Right atrium auricular region (tissue), 2 donors: Measurements from ENCODE around the gene TBC1D19. TPM values are rescaled to one million over a fixed set of nuclear protein-coding genes. Genes with fewer than 3 reads are reported as not detected.

Experiments
- DNase-seq: peaks from one replicate; pipeline ENCODE4 v3.0.0-alpha.2; 2019; ENCODE audit warnings: low spot score
- H3K27ac ChIP-seq, 2 donors: fragments of 200-600 bp; sonication (generic); 1 replicate in 1 of 2; 2 replicates in 1 of 2; pipeline ENCODE4 v1.5.1; 2016 to 2019
- H3K27me3 ChIP-seq, 2 donors: fragments of 200-600 bp; sonication (generic); one replicate each; pipeline versions ENCODE4 v1.5.1 to v1.6.0; 2017 to 2019
- H3K36me3 ChIP-seq: fragments of 200-600 bp; sonication (generic); one replicate; pipeline ENCODE4 v1.5.1; 2016
- H3K4me1 ChIP-seq, 2 donors: fragments of 200-600 bp; sonication (generic); one replicate each; pipeline versions ENCODE4 v1.5.1 to v1.6.0; 2017 to 2019
- H3K4me3 ChIP-seq, 2 donors: fragments of 200-600 bp; sonication (generic); 1 replicate in 1 of 2; 2 replicates in 1 of 2; pipeline ENCODE4 v1.5.1; 2017 to 2019; ENCODE audit warnings: mild to moderate bottlenecking in 1 of 2, moderate library complexity in 1 of 2
- H3K9me3 ChIP-seq, 2 donors: fragments of 200-600 bp; sonication (generic); one replicate each; pipeline ENCODE4 v1.5.1; 2019
- CTCF ChIP-seq, 2 donors: fragments of 200-600 bp; sonication (generic); IDR thresholded peaks; one replicate each; pipeline ENCODE4 v1.5.1; 2019; ENCODE audit warnings: antibody characterized with exemption in 2 of 2
- total RNA-seq, 2 donors: library from RNA; depleted of rRNA; stranded (reverse); fragments of >200 nt; gene quantifications; one replicate each; pipeline ENCODE4 v1.1.0, GENCODE V29; 2016

The TBC1D19 gene
- total RNA-seq, 2 donors from 2014 or later, result 10.5 to 10.8 TPM

GRCh38 chr4:26558166-26558895 is 25.6 kb upstream of the TBC1D19 start:
- no peak overlapping the region for H3K27ac ChIP-seq
- H3K36me3 ChIP-seq, result no peaks in the 10 kb centered on the region
- TF ChIP-seq CTCF (IDR thresholded peaks at IDR 0.05), result no peak
- no peak for DNase-seq
- H3K4me3 ChIP-seq, result no peak overlapping the region
- no peaks in the 10 kb centered on the region for H3K27me3 ChIP-seq
- no peaks in the 10 kb centered on the region for H3K4me1 ChIP-seq
- H3K9me3 ChIP-seq, result peaks cover 0 to 11% of the 10 kb centered on the region in 2 donors

DNA sequence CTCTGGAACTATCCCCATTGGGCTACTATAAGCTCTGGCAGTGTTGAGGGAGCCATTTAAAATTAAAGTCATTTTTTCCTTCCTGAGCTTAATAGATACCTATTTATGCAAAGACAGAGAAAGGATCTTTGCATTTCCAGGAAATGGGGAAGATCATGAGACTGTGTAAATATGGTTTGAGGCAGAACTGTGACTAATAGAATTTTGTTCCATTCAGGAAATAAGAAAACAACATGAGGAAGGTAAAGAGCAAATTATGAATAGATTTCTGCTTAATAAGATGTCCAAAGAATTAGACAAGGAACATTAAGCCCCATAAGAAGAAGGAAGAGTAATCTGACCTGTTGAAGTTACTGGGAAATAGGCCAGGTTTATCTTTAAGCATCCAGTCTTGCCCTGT is 17.8 kb upstream of the TBC1D19 start:
- H3K4me3 ChIP-seq, result no peak overlapping the region
- peaks cover 0 to 7% of the 10 kb centered on the region in 2 donors for H3K9me3 ChIP-seq
- no peak overlapping the region for H3K27ac ChIP-seq
- no peaks in the 10 kb centered on the region for H3K36me3 ChIP-seq
- no peak for DNase-seq
- H3K4me1 ChIP-seq, result no peaks in the 10 kb centered on the region
- H3K27me3 ChIP-seq, result no peaks in the 10 kb centered on the region
- TF ChIP-seq CTCF (IDR thresholded peaks at IDR 0.05), result no peak

- Histone ChIP-seq H3K4me3 (no peak overlapping the region), H3K9me3 (no peaks in the 10 kb centered on the region), H3K4me1 (no peaks in the 10 kb centered on the region), H3K36me3 (no peaks in the 10 kb centered on the region), H3K27ac (no peak overlapping the region), H3K27me3 (no peaks in the 10 kb centered on the region)
- DNase-seq, result no peak
- TF ChIP-seq CTCF (IDR thresholded peaks at IDR 0.05), result no peak
Observed at GRCh38 chr4:26568446-26568994, 15.4 kb upstream of the TBC1D19 start.

DNA sequence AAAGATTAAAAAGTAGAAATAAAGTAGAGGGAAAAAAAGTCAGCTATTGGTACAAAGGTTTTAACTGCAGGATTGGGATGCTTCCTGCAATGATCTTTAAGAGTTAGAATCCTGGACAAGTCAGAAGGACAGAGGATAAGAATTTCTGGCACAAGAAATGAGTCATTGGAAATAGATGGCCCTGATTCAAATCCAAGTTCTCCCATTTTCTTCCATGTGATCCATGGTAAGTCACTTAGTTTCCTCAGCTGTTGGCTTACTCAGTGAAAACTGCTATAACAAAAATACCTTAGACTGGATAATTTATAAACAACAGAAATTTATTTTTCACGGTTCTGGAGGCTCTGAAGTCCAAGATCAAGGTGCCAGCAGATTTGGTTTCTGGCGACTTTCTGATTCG is 13.3 kb upstream of the TBC1D19 start:
- no peaks in the 10 kb centered on the region for H3K36me3 ChIP-seq
- H3K4me1 ChIP-seq, result peaks cover 0 to under 1% of the 10 kb centered on the region in 2 donors
- H3K27ac ChIP-seq, result no peak overlapping the region
- no peaks in the 10 kb centered on the region for H3K27me3 ChIP-seq
- H3K4me3 ChIP-seq, result no peak overlapping the region
- H3K9me3 ChIP-seq, result no peaks in the 10 kb centered on the region
- no peak for TF ChIP-seq CTCF (IDR thresholded peaks at IDR 0.05)
- no peak for DNase-seq

DNA sequence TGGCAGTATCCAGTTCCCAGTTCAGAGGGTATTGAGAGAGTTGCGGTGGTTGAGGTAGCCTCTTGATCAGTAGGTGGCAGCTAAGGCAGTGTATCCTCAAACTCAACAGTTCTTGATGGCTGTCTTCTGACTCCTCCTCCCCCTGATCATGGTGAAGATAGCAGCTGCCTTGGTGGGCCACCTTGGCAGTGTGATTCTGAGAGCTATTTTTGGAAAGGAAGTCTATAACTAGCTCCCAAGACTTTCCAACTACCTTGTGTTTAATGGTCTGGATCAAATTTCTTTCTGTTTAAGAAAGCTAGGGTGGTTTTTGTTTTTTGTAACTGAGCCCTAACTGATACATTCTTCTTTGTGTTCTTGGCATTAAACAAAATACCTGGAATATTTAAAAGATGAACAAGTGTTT is 10.5 kb upstream of the TBC1D19 start:
- H3K27me3 ChIP-seq, result no peaks in the 10 kb centered on the region
- DNase-seq, result no peak

More for the DNA sequence above, 10.5 kb upstream of the TBC1D19 start:
- Histone ChIP-seq H3K4me3 (no peak overlapping the region), H3K9me3 (no peaks in the 10 kb centered on the region), H3K27ac (no peak overlapping the region), H3K36me3 (no peaks in the 10 kb centered on the region), H3K4me1 (peaks cover 0 to 16% of the 10 kb centered on the region in 2 donors)
- TF ChIP-seq CTCF (IDR thresholded peaks at IDR 0.05), result no peak
